ENCODE measurements around the gene RIPOR3.

RIPOR3 gene

GRCh38 chr20:50565871-50566270 lies 125.5 kb downstream of the RIPOR3 start:
- Histone ChIP-seq H3K4me3 (replicated peaks; ENCODE audit: insufficient read depth, low read length) (no peak overlapping the region), H3K27ac (replicated peaks) (no peak overlapping the region), H3K27me3 (ENCODE audit: insufficient read depth, poor library complexity, severe bottlenecking) (no peaks in the 10 kb centered on the region)
- no peak for TF ChIP-seq REST (IDR thresholded peaks at IDR 0.05; ENCODE audit: insufficient replicate concordance, low read depth)
- no peak for DNase-seq (ENCODE audit: low read depth in 1 of 2, low spot score in 1 of 2)

GRCh38 chr20:50565383-50565782 lies 126.0 kb downstream of the RIPOR3 start:
- no peaks in the 10 kb centered on the region for H3K27me3 ChIP-seq (ENCODE audit: insufficient read depth, poor library complexity, severe bottlenecking)
- no peak for DNase-seq (ENCODE audit: low read depth in 1 of 2, low spot score in 1 of 2)
- TF ChIP-seq CTCF (IDR thresholded peaks at IDR 0.05; ENCODE audit: insufficient read depth, low read length), result no peak
- no peak for TF ChIP-seq SPI1 (IDR thresholded peaks at IDR 0.05; ENCODE audit: borderline replicate concordance, low read depth)
- TF ChIP-seq GABPA (IDR thresholded peaks at IDR 0.05; ENCODE audit: low read depth), result no peak
- TF ChIP-seq REST (IDR thresholded peaks at IDR 0.05; ENCODE audit: insufficient replicate concordance, low read depth), result no peak
- TF ChIP-seq POLR2AphosphoS5 (IDR thresholded peaks at IDR 0.05; ENCODE audit: low read depth), result no peak
- H3K27ac ChIP-seq (replicated peaks), result no peak overlapping the region
- no peak overlapping the region for H3K4me3 ChIP-seq (replicated peaks; ENCODE audit: insufficient read depth, low read length)

GRCh38 chr20:50563133-50563944 lies 128.0 kb downstream of the RIPOR3 start:
- no peak for TF ChIP-seq POLR2AphosphoS5 (IDR thresholded peaks at IDR 0.05; ENCODE audit: low read depth)
- no peak for TF ChIP-seq SPI1 (IDR thresholded peaks at IDR 0.05; ENCODE audit: borderline replicate concordance, low read depth)
- no peak for TF ChIP-seq REST (IDR thresholded peaks at IDR 0.05; ENCODE audit: insufficient replicate concordance, low read depth)
- TF ChIP-seq GABPA (IDR thresholded peaks at IDR 0.05; ENCODE audit: low read depth), result no peak
- no peak for TF ChIP-seq CTCF (IDR thresholded peaks at IDR 0.05; ENCODE audit: insufficient read depth, low read length)
- Histone ChIP-seq H3K27ac (replicated peaks) (no peak overlapping the region), H3K27me3 (ENCODE audit: insufficient read depth, poor library complexity, severe bottlenecking) (no peaks in the 10 kb centered on the region), H3K4me3 (replicated peaks; ENCODE audit: insufficient read depth, low read length) (no peak overlapping the region)
- no peak for DNase-seq (ENCODE audit: low read depth in 1 of 2, low spot score in 1 of 2)
